Breast epithelium (tissue), 3 donors: ENCODE measurements around the gene KSR2.
A peak's percentile ranks its signal among the peaks of the same experiment; 100 is the strongest.

Source experiments
- POLR2AphosphoS5 ChIP-seq, 3 donors: sonication (generic); formaldehyde crosslinking; IDR thresholded peaks; one replicate each; pipeline ENCODE4 v1.6.1; 2017; ENCODE audit warnings: antibody characterized with exemption in 3 of 3
- TF ChIP-seq, protein P1 (sequence below), 3 donors: fragments of 450-650 bp; IDR thresholded peaks; one replicate each; pipeline ENCODE4 v1.5.1; 2016 to 2017; ENCODE audit warnings: antibody characterized with exemption in 3 of 3, mild to moderate bottlenecking in 3 of 3, moderate library complexity in 3 of 3

GRCh38 chr12:117587631-117588287, 381.0 kb downstream of the KSR2 start:
- TF ChIP-seq, protein P1, sequence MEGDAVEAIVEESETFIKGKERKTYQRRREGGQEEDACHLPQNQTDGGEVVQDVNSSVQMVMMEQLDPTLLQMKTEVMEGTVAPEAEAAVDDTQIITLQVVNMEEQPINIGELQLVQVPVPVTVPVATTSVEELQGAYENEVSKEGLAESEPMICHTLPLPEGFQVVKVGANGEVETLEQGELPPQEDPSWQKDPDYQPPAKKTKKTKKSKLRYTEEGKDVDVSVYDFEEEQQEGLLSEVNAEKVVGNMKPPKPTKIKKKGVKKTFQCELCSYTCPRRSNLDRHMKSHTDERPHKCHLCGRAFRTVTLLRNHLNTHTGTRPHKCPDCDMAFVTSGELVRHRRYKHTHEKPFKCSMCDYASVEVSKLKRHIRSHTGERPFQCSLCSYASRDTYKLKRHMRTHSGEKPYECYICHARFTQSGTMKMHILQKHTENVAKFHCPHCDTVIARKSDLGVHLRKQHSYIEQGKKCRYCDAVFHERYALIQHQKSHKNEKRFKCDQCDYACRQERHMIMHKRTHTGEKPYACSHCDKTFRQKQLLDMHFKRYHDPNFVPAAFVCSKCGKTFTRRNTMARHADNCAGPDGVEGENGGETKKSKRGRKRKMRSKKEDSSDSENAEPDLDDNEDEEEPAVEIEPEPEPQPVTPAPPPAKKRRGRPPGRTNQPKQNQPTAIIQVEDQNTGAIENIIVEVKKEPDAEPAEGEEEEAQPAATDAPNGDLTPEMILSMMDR (IDR thresholded peaks at IDR 0.05) = peak in 2 of 3 donors; percentile 73 to 76
- TF ChIP-seq POLR2AphosphoS5 (IDR thresholded peaks at IDR 0.05) = no peak
